Stimulated activated CD4-positive, alpha-beta T cell treated with anti-CD3 and anti-CD28 coated beads, TNF-alpha, amount 100 ng/mL, for 1 hour (primary cell): Measurements from ENCODE around the gene UBE3B.

Source experiments
- DNase-seq, 3 donors: peaks; one replicate each; pipeline ENCODE4 v3.0.0-alpha.2; 2020; ENCODE audit warnings: low read depth in 3 of 3, low spot score in 1 of 3

UBE3B gene

GRCh38 chr12:109568486-109568885 lies 91.1 kb downstream of the UBE3B start:
- DNase-seq, result no peak

- no peak for DNase-seq
Measured at GRCh38 chr12:109571773-109572505, 94.5 kb downstream of the UBE3B start.

DNA sequence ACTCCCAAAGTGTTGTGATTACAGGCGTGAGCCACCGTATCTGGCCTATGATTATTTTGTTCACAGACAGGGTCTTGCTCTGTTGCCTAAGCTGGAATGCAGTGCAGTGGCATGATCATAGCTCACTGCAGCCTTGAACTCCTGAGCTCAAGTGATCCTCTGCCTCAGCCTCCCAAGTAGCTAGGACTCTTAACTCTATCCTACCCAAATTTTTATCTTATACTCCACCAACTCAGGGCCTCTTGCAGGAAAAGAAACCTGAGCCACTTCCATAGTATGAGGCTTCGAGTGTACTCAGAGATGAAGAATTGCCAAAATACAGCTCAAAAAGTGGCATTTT lies 95.0 kb downstream of the UBE3B start:
- no peak for DNase-seq

DNA sequence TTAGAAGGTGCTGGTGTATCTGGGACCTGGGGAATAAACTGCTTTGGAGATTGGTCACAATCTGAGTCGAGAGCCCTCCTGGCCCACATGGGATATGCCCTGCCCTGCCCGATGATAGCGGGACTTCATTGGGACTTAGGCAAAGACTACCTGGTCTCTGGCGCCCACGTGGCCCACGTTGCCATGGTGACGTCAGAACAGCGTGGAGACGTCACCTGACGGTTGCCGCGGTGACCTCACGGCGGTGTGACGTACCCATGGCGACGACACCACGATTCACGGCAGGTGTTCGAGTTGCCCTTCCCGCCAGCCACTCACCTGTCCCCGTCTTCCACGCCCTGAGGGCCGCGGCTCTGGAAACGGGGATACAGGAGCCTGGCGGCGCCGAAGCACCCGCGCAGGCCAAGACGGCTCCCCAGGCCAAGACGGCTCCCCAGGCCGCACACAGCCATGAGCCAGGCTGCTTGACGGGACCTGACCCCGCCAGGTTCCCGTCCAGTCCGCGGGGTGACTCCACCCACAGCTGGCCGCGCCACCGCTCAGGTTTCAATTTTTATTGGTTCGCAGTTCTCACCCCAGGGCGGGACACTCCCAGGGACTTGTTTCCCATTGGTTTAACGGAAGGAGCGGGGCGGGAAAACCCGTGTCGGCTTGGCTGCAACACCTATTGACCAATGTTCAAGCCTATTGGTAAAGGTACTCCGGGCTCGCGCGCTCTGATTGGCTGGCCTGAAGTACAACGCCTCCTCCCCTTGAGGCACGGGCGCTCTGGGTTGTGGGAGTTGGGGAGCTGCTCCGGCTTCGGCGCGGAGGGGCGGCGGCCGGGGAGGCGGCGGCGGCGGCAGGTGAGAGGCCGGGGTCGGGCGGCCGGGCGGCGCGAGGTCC lies 95.8 kb downstream of the UBE3B start, which contains the start of the genes MMAB and MVK:
MMAB (minus strand) TSS at position 476 of the 885 bp plus-strand sequence; CDS start at position 452, 24 bp downstream.
MVK (plus strand) TSS at position 766 of the 885 bp plus-strand sequence. CDS start 1,029 bp downstream, outside the sequence.
- peak; percentile 90 to 96 (median 95) for DNase-seq

DNA sequence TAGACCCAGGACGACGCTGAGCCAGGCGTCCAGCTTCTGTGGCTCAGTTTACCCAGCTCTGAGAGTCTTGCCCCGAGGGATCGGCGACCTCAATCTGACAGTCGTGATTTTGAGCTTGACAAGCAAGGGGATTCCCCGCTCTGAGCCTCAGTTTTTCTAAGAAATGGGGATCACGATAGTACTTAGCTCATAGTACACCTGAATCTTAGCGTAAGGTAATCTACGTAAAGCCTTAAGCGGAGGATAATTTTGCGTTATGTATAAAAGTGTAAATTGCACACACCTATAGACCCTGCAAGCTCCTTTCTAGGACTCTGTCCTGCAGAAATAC lies 96.4 kb downstream of the UBE3B start:
- DNase-seq, result no peak

GRCh38 chr12:109575683-109576082 lies 98.2 kb downstream of the UBE3B start:
- no peak for DNase-seq

DNA sequence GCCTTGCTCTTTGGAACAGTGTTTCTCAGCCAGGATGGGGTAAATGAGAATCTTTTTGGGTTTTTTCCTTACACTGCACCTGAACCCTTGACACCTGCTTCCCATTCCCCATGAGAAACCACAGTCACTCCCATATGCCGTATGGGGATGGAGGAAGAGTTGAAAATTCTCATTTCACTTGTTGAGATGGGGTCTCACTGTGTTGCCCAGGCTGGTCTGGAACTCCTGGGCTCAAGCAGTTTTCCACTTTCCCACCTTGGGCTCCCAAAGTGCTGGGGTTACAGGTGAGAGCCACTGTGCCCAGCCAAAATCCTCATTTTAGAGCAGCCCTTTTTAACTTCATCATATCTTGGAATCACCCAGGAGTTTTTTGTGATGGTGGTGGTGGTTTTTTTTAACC lies 99.9 kb downstream of the UBE3B start:
- DNase-seq, result no peak

DNA sequence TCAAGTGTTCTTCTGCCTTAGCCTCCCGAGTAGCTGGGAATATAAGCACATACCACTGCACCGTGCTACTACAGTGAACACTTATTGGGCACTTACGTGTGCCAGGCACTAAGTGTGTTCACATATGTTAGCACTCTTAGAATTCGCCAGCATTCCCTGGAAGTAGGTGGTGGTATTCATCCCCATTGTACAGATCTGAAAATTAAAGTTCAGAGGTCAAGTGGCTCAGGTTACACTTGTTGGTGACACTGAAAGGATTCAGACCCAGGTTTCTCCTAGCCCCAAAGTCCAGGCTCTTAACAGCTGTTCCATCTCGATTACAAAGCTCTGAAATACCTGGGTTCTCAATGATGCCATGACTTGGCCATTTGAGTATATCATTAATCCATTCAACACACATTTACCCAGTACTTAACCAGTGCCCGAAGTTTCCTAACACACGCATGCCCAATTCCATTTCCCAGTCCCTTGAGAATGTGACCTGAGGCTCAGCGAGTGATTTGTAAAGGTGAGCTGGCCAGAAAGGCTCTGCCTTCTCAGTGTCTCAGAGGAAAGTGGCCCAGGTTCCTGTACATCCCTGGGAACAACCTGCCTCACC lies 101.0 kb downstream of the UBE3B start:
- DNase-seq, result no peak

DNA sequence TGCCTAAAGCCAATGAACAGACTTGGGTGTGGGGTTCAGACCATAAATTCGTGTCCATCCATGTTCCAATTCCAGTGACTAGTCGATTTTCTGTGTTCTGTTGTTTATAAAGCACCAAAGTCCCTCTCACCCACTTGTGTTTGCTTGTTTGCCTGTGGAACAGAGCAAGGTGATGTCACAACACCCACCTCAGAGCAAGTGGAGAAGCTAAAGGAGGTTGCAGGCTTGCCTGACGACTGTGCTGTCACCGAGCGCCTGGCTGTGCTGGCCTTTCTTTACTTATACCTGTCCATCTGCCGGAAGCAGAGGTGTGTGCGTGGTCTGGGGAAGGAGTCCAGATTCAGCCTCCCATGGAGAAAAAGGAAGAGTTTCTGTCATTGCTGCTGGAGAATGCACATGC lies 102.2 kb downstream of the UBE3B start:
- no peak for DNase-seq

GRCh38 chr12:109580272-109580671 lies 102.8 kb downstream of the UBE3B start:
- no peak for DNase-seq

DNA sequence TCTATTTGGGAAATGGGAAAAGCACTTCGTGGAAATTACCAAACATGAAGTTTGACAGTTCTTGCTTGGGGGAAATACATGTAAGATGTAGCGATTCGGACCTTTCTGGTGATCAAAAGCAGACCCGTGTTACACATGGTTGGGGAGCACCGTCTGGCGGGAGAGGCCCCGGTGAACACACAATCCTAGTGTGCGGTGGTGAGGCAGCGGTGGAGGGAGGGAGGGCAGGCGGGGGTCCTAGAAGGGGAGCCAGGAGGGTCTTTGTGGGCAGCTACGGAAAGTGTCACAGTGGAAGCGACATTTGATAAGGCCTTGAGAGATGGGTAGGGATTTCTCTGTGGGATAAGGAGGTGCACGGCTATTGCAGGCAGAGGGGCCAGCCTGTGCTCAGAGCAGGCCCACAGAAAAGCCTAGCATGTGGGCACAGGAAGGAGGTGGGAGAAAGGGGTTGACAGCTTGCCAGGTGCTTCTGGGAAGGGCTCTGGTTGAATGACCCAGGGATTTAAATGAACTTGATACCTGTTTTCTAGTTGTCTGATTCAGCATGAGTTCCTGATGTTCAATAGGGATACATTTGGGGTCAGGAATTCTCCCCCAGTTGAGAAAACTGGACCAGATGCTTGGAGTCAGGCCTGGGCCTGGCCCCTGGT lies 103.4 kb downstream of the UBE3B start:
- DNase-seq, result no peak

GRCh38 chr12:109581334-109581691 lies 103.9 kb downstream of the UBE3B start:
- no peak for DNase-seq

DNA sequence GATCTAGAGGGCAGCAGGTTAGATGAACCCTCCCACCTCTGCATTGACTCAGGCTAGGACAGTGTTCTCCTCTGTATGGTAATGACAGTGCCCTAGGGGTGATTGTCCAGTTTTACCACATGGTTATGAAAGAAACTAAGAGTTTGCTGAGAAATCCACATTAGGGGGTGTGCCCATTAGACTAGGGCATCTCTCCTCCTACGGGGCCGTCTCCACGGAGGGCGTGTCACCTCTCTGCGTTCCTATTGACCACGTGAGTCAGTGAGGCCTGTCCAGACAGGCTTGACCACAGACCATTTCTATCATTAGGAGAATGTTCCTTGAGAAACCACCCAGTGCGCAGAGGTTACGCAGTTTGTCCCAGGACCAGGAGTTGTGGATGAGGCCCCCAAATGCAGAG lies 104.4 kb downstream of the UBE3B start:
- DNase-seq, result no peak

DNA sequence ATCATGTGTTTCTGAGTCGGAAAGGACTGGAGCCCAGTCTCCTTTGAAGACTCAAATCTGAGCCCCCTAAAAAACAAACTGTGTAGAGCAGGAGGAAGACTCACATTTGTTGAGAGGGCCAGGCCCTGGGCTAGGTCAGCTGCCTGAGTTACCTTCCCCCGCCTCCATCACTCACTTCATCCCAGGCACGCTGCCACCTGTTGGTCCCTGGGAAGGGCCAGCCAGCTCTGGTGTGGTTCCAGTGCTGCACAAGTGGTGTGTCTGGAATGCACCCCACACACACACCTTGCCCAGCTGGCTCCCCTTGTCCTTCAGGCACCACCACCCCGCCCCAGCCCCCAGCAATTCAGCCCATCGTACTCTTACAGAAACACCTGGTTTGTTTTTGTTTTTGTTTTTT lies 105.2 kb downstream of the UBE3B start:
- no peak for DNase-seq

DNA sequence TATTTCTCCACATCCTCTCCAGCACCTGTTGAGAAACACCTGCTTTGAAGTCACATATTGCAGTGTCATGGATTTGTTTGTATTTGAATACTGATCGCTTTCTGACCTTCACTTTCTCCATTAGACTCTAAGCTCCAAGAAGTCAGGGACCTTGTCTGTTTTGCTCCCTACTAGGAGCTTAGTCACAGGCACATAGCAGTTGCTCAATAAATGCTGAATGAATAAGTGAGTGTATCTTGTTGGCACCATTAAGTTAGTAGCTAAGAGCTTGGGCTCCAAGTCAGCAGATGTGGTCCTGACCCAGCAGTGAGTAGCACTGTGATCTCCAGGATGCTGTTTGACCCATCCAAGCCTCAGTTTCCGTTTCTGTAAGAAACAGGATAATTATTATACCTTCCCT lies 106.3 kb downstream of the UBE3B start:
- DNase-seq, result no peak
